CD14-positive monocyte (primary cell): ENCODE data around the gene BRIP1. TPM values are rescaled to one million over a fixed set of nuclear protein-coding genes. Genes with fewer than 3 reads are reported as not detected.

Experiments
- DNase-seq, 3 donors: peaks; one replicate each; pipeline ENCODE4 v3.0.0-alpha.2; 2011 to 2022
- H2AFZ ChIP-seq: 2 replicates; pipeline ENCODE4 v1.6.0; 2012; ENCODE audit warnings: mild to moderate bottlenecking, low read depth, low read length, inconsistent platforms; ENCODE audit not compliant: insufficient read depth, poor library complexity, severe bottlenecking
- H3K27ac ChIP-seq, 2 donors: 1 replicate in 1 of 2; 2 replicates in 1 of 2; pipeline ENCODE4 v1.5.1; 2012 to 2013; ENCODE audit warnings: low read length in 2 of 2, control low read depth in 1 of 2, inconsistent platforms in 1 of 2, low read depth in 1 of 2, mild to moderate bottlenecking in 1 of 2
- H3K27me3 ChIP-seq, 2 donors: one replicate each; pipeline versions ENCODE4 v1.6.0 to v1.6.1; 2011 to 2013; ENCODE audit warnings: low read length in 2 of 2; ENCODE audit not compliant: control insufficient read depth in 2 of 2, insufficient read depth in 2 of 2
- H3K36me3 ChIP-seq, 2 donors: replicated peaks in 1 of 2; 1 replicate in 1 of 2; 2 replicates in 1 of 2; pipeline versions ENCODE4 v1.5.1 to v1.6.1; 2012 to 2013; ENCODE audit warnings: low read length in 2 of 2, control low read depth in 1 of 2, inconsistent platforms in 1 of 2, mild to moderate bottlenecking in 1 of 2; ENCODE audit not compliant: insufficient read depth in 2 of 2, control insufficient read depth in 1 of 2
- H3K4me1 ChIP-seq, 2 donors: 1 replicate in 1 of 2; 2 replicates in 1 of 2; pipeline versions ENCODE4 v1.5.1 to v1.6.1; 2012 to 2013; ENCODE audit warnings: low read length in 2 of 2, control low read depth in 1 of 2, inconsistent platforms in 1 of 2, mild to moderate bottlenecking in 1 of 2, moderate library complexity in 1 of 2; ENCODE audit not compliant: insufficient read depth in 2 of 2, control insufficient read depth in 1 of 2
- H3K4me2 ChIP-seq: replicated peaks from 2 replicates; pipeline ENCODE3; 2012; ENCODE audit warnings: low read length, moderate library complexity, mild to moderate bottlenecking; ENCODE audit not compliant: poor library complexity, severe bottlenecking; ENCODE audit errors: extremely low read depth
- H3K4me3 ChIP-seq, 3 experiments: fragments of 200-600 bp in 1 of 3; sonication (generic) in 1 of 3; replicated peaks in 1 of 3; 1 replicate in 2 of 3; 2 replicates in 1 of 3; pipeline ENCODE4 v1.5.1; 2011 to 2013; ENCODE audit warnings: low read length in 3 of 3, mild to moderate bottlenecking in 3 of 3, control low read depth in 2 of 3, low read depth in 2 of 3, inconsistent platforms in 1 of 3, moderate library complexity in 1 of 3
- H3K79me2 ChIP-seq: 2 replicates; pipeline ENCODE4 v1.6.0; 2012; ENCODE audit warnings: mild to moderate bottlenecking, control low read depth, inconsistent platforms, low read length, moderate library complexity; ENCODE audit not compliant: insufficient read depth
- H3K9ac ChIP-seq: 2 replicates; pipeline ENCODE4 v1.6.0; 2017; ENCODE audit warnings: low read length, mild to moderate bottlenecking; ENCODE audit not compliant: insufficient read depth, poor library complexity, severe bottlenecking
- H3K9me3 ChIP-seq, 2 donors: replicated peaks in 1 of 2; 1 replicate in 1 of 2; 2 replicates in 1 of 2; pipeline versions ENCODE4 v1.5.1 to v1.6.1; 2012 to 2013; ENCODE audit warnings: low read length in 2 of 2, control low read depth in 1 of 2; ENCODE audit not compliant: control insufficient read depth in 1 of 2, insufficient read depth in 1 of 2
- H4K20me1 ChIP-seq: 2 replicates; pipeline ENCODE4 v1.6.0; 2012; ENCODE audit warnings: mild to moderate bottlenecking, low read length, control low read depth, moderate library complexity; ENCODE audit not compliant: insufficient read depth
- H3K27ac Mint-ChIP-seq, 7 donors: one replicate each; pipeline ENCODE4 v1.8.0; 2020; ENCODE audit warnings: mild to moderate bottlenecking in 7 of 7, mixed read lengths in 7 of 7, moderate library complexity in 6 of 7, inconsistent platforms in 2 of 7
- H3K27me3 Mint-ChIP-seq, 3 donors: one replicate each; pipeline ENCODE4 v1.8.0; 2021 to 2022; ENCODE audit warnings: low read depth in 3 of 3, mild to moderate bottlenecking in 3 of 3, mixed read lengths in 3 of 3, moderate library complexity in 3 of 3, inconsistent platforms in 1 of 3
- H3K36me3 Mint-ChIP-seq, 2 donors: one replicate each; pipeline ENCODE4 v1.8.0; 2020; ENCODE audit warnings: mixed read lengths in 2 of 2, inconsistent platforms in 1 of 2, mild to moderate bottlenecking in 1 of 2
- H3K4me1 Mint-ChIP-seq: one replicate; pipeline ENCODE4 v1.8.0; 2020; ENCODE audit warnings: mild to moderate bottlenecking, mixed read lengths
- H3K4me3 Mint-ChIP-seq, 2 donors: one replicate each; pipeline ENCODE4 v1.8.0; 2020; ENCODE audit warnings: mild to moderate bottlenecking in 2 of 2, mixed read lengths in 2 of 2, moderate library complexity in 1 of 2
- H3K9me3 Mint-ChIP-seq, 7 donors: one replicate each; pipeline ENCODE4 v1.8.0; 2020 to 2022; ENCODE audit warnings: mixed read lengths in 7 of 7, mild to moderate bottlenecking in 6 of 7, moderate library complexity in 6 of 7, inconsistent platforms in 2 of 7
- WGBS: methylation state at CpG from one replicate; pipeline ENCODE4 v1.1.5; 2013; ENCODE audit warnings: missing lambda C conversion rate; ENCODE audit not compliant: insufficient coverage; 5-methylcytosine and 5-hydroxymethylcytosine counted together
- intact Hi-C, 2 donors: fragments of 100-400 bp; cut with micrococcal nuclease; formaldehyde crosslinking; loops; one replicate each; pipeline versions ENCODE4 v1.15.0 to v1.15.1; 2023
- polyA plus RNA-seq, 3 donors: library from polyadenylated mRNA; depleted of rRNA in 1 of 3; unstranded in 2 of 3; stranded (reverse) in 1 of 3; fragments of 300-500 nt in 2 of 3; fragments of >200 nt in 1 of 3; fragmentation: Illumina TruSeq in 2 of 3; gene quantifications; 1 replicate in 2 of 3; 2 replicates in 1 of 3; pipeline ENCODE4 v1.2.3, GENCODE V29; 2012 to 2021
- TF ChIP-seq, protein P1 (sequence below): fragments of 200-600 bp; IDR thresholded peaks from one replicate; pipeline ENCODE4 v1.8.0; 2022; ENCODE audit warnings: antibody characterized with exemption, mild to moderate bottlenecking

The BRIP1 gene
- polyA plus RNA-seq, 3 donors: 0.11 to 0.12 TPM; not detected in 1

DNA sequence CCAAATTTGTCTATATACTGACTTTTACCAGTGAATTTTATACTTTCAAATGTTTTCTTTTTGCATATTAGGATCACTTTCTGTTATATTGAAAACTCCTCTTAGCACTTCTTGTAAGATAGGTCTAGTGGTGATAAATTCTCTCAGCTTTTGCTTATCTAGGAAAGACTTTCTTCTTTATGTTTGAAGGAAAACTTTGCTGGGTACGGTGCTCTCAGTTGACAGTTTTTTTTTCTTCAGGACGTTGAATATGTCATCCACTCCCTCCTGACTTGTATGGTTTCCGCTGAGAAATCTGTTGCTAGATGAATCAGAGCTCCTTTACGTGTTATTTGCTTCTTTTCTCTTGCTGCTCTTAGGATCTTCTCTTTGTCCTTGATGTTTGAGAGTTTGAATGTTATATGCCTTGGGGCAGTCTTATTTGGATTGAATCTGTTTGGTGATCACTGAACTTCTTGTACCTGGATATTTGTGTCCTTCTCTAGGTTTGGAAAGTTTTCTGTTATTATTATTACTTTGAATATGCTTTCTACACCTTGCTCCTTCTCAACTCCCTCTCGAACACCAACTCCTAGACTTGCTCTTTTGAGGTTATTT, 228.3 kb downstream of the BRIP1 start:
- no CpG with 5 or more reads among the region's 5 CpGs for WGBS
- intact Hi-C loops: loop anchor here (5.0 kb wide), 1 partner anchor 202 kb away; no protein-coding TSS in a partner anchor
- Mint-ChIP-seq H3K9me3 (peaks cover 0 to 4% (median 3%) of the 10 kb centered on the region in 7 donors), H3K27me3 (peaks cover 0 to 6% (median 2%) of the 10 kb centered on the region in 3 donors), H3K4me1 (no peaks in the 10 kb centered on the region), H3K27ac (no peak overlapping the region), H3K4me3 (no peak overlapping the region), H3K36me3 (no peaks in the 10 kb centered on the region)
- DNase-seq: no peak
- Histone ChIP-seq H3K4me3 (no peak overlapping the region), H3K4me1 (no peaks in the 10 kb centered on the region), H3K9me3 (no peaks in the 10 kb centered on the region), H3K79me2 (no peaks in the 10 kb centered on the region), H3K4me2 (no peak overlapping the region), H4K20me1 (no peaks in the 10 kb centered on the region), H3K9ac (no peak overlapping the region), H2AFZ (no peak overlapping the region), H3K27ac (no peak overlapping the region), H3K27me3 (no peaks in the 10 kb centered on the region), H3K36me3 (no peaks in the 10 kb centered on the region)
- TF ChIP-seq, protein P1, sequence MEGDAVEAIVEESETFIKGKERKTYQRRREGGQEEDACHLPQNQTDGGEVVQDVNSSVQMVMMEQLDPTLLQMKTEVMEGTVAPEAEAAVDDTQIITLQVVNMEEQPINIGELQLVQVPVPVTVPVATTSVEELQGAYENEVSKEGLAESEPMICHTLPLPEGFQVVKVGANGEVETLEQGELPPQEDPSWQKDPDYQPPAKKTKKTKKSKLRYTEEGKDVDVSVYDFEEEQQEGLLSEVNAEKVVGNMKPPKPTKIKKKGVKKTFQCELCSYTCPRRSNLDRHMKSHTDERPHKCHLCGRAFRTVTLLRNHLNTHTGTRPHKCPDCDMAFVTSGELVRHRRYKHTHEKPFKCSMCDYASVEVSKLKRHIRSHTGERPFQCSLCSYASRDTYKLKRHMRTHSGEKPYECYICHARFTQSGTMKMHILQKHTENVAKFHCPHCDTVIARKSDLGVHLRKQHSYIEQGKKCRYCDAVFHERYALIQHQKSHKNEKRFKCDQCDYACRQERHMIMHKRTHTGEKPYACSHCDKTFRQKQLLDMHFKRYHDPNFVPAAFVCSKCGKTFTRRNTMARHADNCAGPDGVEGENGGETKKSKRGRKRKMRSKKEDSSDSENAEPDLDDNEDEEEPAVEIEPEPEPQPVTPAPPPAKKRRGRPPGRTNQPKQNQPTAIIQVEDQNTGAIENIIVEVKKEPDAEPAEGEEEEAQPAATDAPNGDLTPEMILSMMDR: no peak

DNA sequence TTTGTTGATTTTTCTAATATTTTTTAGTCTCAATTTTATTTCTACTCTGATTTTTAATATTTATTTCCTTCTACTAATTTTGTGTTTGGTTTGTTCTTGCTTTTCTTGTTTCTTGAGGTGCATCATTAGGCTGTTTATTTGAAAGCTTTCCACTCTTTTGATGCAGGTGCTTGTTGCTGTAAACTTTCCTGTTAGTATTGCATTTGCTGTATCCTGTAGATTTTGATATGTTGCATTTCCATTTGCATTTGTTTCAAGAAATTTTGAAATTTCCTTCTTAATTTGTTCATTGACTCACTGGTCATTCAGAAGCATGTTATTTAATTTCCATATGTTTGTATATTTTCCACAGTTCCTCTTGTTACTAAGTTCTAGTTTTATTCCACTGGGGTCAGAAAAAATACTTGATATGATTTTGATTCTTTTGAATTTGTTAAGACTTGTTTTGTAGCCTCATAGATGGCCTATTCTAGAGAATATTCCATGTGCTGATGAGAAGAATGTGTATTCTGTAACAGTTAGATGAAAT, 229.3 kb downstream of the BRIP1 start:
- H3K36me3 ChIP-seq: no peaks in the 10 kb centered on the region

More for the DNA sequence above, 229.3 kb downstream of the BRIP1 start:
- intact Hi-C loops: no loop called here
- no peak for DNase-seq
- no peaks in the 10 kb centered on the region for H3K4me1 Mint-ChIP-seq
- peaks cover 0 to 4% (median 3%) of the 10 kb centered on the region in 7 donors for H3K9me3 Mint-ChIP-seq
- Histone ChIP-seq H3K9me3 (no peaks in the 10 kb centered on the region), H4K20me1 (no peaks in the 10 kb centered on the region), H3K4me2 (no peak overlapping the region), H3K4me1 (no peaks in the 10 kb centered on the region), H2AFZ (no peak overlapping the region), H3K27ac (no peak overlapping the region), H3K4me3 (no peak overlapping the region), H3K27me3 (no peaks in the 10 kb centered on the region), H3K79me2 (no peaks in the 10 kb centered on the region), H3K9ac (no peak overlapping the region)
- H3K36me3 Mint-ChIP-seq: no peaks in the 10 kb centered on the region
- no peak overlapping the region for H3K4me3 Mint-ChIP-seq
- TF ChIP-seq, protein P1: no peak
- H3K27ac Mint-ChIP-seq: no peak overlapping the region
- peaks cover 0 to 4% (median 2%) of the 10 kb centered on the region in 3 donors for H3K27me3 Mint-ChIP-seq
